ENCODE measurements around the gene CDC42BPG. TPM values are rescaled to one million over a fixed set of nuclear protein-coding genes. Genes with fewer than 3 reads are reported as not detected.

The CDC42BPG gene
- polyA plus RNA-seq, 1 experiment: 0.02 TPM

- peak; percentile 43 for DNase-seq (ENCODE audit: low read depth, low spot score)
- POLR2A ChIA-PET: interaction anchor here (0.5 to 1.5 kb wide), 4 partner anchors 14 to 1571 kb away, joined by 3 to 6 read pairs (median 4); no protein-coding TSS in a partner anchor
These were observed 66.8 kb downstream of the CDC42BPG start for GRCh38 chr11:64777449-64778222.

GRCh38 chr11:64776875-64777274, 67.6 kb downstream of the CDC42BPG start:
- POLR2A ChIA-PET: interaction anchor here (0.5 to 0.6 kb wide), 3 partner anchors 93 to 1572 kb away, joined by 3 to 4 read pairs (median 3); no protein-coding TSS in a partner anchor
- Histone ChIP-seq H3K9me3 (ENCODE audit: control insufficient read depth, insufficient read depth, low read length) (no peaks in the 10 kb centered on the region), H3K27me3 (ENCODE audit: control insufficient read depth, insufficient read depth, low read length) (no peaks in the 10 kb centered on the region), H3K27ac (ENCODE audit: low read depth, low read length) (no peak overlapping the region), H3K4me3 (ENCODE audit: low read depth, low read length) (peak overlapping the region; percentile 98)
- no peak for TF ChIP-seq CTCF (IDR thresholded peaks at IDR 0.05; ENCODE audit: low read depth, low read length)
- CTCF ChIA-PET: interaction anchor here (1.0 to 2.0 kb wide), 4 partner anchors 9 to 88 kb away, joined by 3 to 11 read pairs (median 4); no protein-coding TSS in a partner anchor
- no peak for DNase-seq (ENCODE audit: low read depth, low spot score)

More at GRCh38 chr11:64777449-64778222, 66.8 kb downstream of the CDC42BPG start:
- TF ChIP-seq CTCF (IDR thresholded peaks at IDR 0.05; ENCODE audit: low read depth, low read length): no peak
- CTCF ChIA-PET: interaction anchor here (1.0 to 2.0 kb wide), 3 partner anchors 10 to 89 kb away, joined by 3 to 11 read pairs (median 3); no protein-coding TSS in a partner anchor
- no peaks in the 10 kb centered on the region for H3K9me3 ChIP-seq (ENCODE audit: control insufficient read depth, insufficient read depth, low read length)
- no peaks in the 10 kb centered on the region for H3K27me3 ChIP-seq (ENCODE audit: control insufficient read depth, insufficient read depth, low read length)
- no peak overlapping the region for H3K27ac ChIP-seq (ENCODE audit: low read depth, low read length)
- peak overlapping the region; percentile 98 for H3K4me3 ChIP-seq (ENCODE audit: low read depth, low read length)

GRCh38 chr11:64776425-64776824, 68.0 kb downstream of the CDC42BPG start:
- POLR2A ChIA-PET: no interaction called here
- CTCF ChIA-PET: interaction anchor here (1.2 to 2.0 kb wide), 3 partner anchors 9 to 12 kb away, joined by 3 to 11 read pairs (median 5); no protein-coding TSS in a partner anchor

GRCh38 chr11:64774144-64774543, 70.3 kb downstream of the CDC42BPG start:
- ChIA-PET CTCF (interaction anchor here (1.5 kb wide), 1 partner anchor 85 kb away, joined by 3 read pairs; no protein-coding TSS in a partner anchor), POLR2A (no interaction called here)
- no peak overlapping the region for H3K27ac ChIP-seq (ENCODE audit: low read depth, low read length)
- TF ChIP-seq CTCF (IDR thresholded peaks at IDR 0.05; ENCODE audit: low read depth, low read length): no peak
- H3K27me3 ChIP-seq (ENCODE audit: control insufficient read depth, insufficient read depth, low read length): no peaks in the 10 kb centered on the region
- H3K4me3 ChIP-seq (ENCODE audit: low read depth, low read length): no peak overlapping the region
- no peaks in the 10 kb centered on the region for H3K9me3 ChIP-seq (ENCODE audit: control insufficient read depth, insufficient read depth, low read length)
- no peak for DNase-seq (ENCODE audit: low read depth, low spot score)

More at GRCh38 chr11:64776425-64776824, 68.0 kb downstream of the CDC42BPG start:
- Histone ChIP-seq H3K4me3 (ENCODE audit: low read depth, low read length) (peak overlapping the region; percentile 98), H3K9me3 (ENCODE audit: control insufficient read depth, insufficient read depth, low read length) (no peaks in the 10 kb centered on the region), H3K27me3 (ENCODE audit: control insufficient read depth, insufficient read depth, low read length) (no peaks in the 10 kb centered on the region), H3K27ac (ENCODE audit: low read depth, low read length) (no peak overlapping the region)
- TF ChIP-seq CTCF (IDR thresholded peaks at IDR 0.05; ENCODE audit: low read depth, low read length): no peak
- DNase-seq (ENCODE audit: low read depth, low spot score): no peak

Other genes with a start within 250 kb of the CDC42BPG start
- gene NRXN2, start 121.5 kb downstream of the CDC42BPG start, polyA plus RNA-seq (2011; rRNA removed): not detected in 2 replicates
- 0.16 and 0.43 TPM in 2 replicates for gene RASGRP2, start 100.5 kb downstream of the CDC42BPG start, polyA plus RNA-seq (2011; rRNA removed)
- gene PYGM, start 84.7 kb downstream of the CDC42BPG start, polyA plus RNA-seq (2011; rRNA removed): 0.14 and 0.20 TPM in 2 replicates
- gene SF1, start 66.1 kb downstream of the CDC42BPG start, polyA plus RNA-seq (2011; rRNA removed): 55.9 and 56.8 TPM in 2 replicates
- 9.9 and 14.1 TPM in 2 replicates for gene MAP4K2, start 41.4 kb downstream of the CDC42BPG start, polyA plus RNA-seq (2011; rRNA removed)
- 15.0 and 22.3 TPM in 2 replicates for gene MEN1, start 34.1 kb downstream of the CDC42BPG start, polyA plus RNA-seq (2011; rRNA removed)
- 56.1 and 77.7 TPM in 2 replicates for gene EHD1, start 34.0 kb upstream of the CDC42BPG start, polyA plus RNA-seq (2011; rRNA removed)
- gene ATG2A, start 72.6 kb upstream of the CDC42BPG start, polyA plus RNA-seq (2011; rRNA removed): 3.7 and 5.1 TPM in 2 replicates
- 11.2 and 16.6 TPM in 2 replicates for gene PPP2R5B, start 80.0 kb upstream of the CDC42BPG start, polyA plus RNA-seq (2011; rRNA removed)
- gene GPHA2, start 91.2 kb upstream of the CDC42BPG start, polyA plus RNA-seq (2011; rRNA removed): not detected in 2 replicates
- not detected in 2 replicates for gene MAJIN, start 127.5 kb upstream of the CDC42BPG start, polyA plus RNA-seq (2011; rRNA removed)
- 1.5 and 2.1 TPM in 2 replicates for gene BATF2, start 152.3 kb upstream of the CDC42BPG start, polyA plus RNA-seq (2011; rRNA removed)
- gene ARL2, start 169.5 kb upstream of the CDC42BPG start, polyA plus RNA-seq (2011; rRNA removed): 60.7 and 76.5 TPM in 2 replicates
- 8.0 and 10.5 TPM in 2 replicates for gene SNX15, start 182.8 kb upstream of the CDC42BPG start, polyA plus RNA-seq (2011; rRNA removed)
- 4.5 and 5.3 TPM in 2 replicates for gene SAC3D1, start 196.6 kb upstream of the CDC42BPG start, polyA plus RNA-seq (2011; rRNA removed)
- gene NAALADL1, start 213.9 kb upstream of the CDC42BPG start, polyA plus RNA-seq (2011; rRNA removed): 9.4 and 12.0 TPM in 2 replicates
- gene CDCA5, start 239.4 kb upstream of the CDC42BPG start, polyA plus RNA-seq (2011; rRNA removed): 4.2 and 5.2 TPM in 2 replicates
- 30.9 and 39.1 TPM in 2 replicates for gene ZFPL1, start 239.6 kb upstream of the CDC42BPG start, polyA plus RNA-seq (2011; rRNA removed)

All from AG04450 (cell line).